Measurements from ENCODE around the gene TCTN1. TPM values are rescaled to one million over a fixed set of nuclear protein-coding genes. Genes with fewer than 3 reads are reported as not detected.

The TCTN1 gene
- total and polyA plus RNA-seq, 9 of the 15 experiments (the other 6 are each of a cell fraction or from before 2014, with no cell fraction given): 0.32 to 12.5 (median 4.0) TPM

- peak; percentile 52 for TF ChIP-seq NFIC (IDR thresholded peaks at IDR 0.05)
- TF ChIP-seq RBBP5 (IDR thresholded peaks at IDR 0.05; ENCODE audit: borderline replicate concordance, insufficient read depth, low read length, poor library complexity, severe bottlenecking): peak; percentile 50
- peak; percentile 72 for TF ChIP-seq MAFF (IDR thresholded peaks at IDR 0.05; ENCODE audit: low read length)
- TF ChIP-seq AFF1 (IDR thresholded peaks at IDR 0.05; ENCODE audit: low read depth in 1 of 2, partially characterized antibody in 2 of 2): peak; percentile 13 to 64
- no peak for TF ChIP-seq DACH1 (IDR thresholded peaks at IDR 0.05; ENCODE audit: partially characterized antibody)
- TF ChIP-seq DPF2 (IDR thresholded peaks at IDR 0.05): peak; percentile 93
- TF ChIP-seq SMAD4 (CRISPR knock-in tag; conservative IDR thresholded peaks at IDR 0.05): peak; percentile 71; the same call in 1 of the 2 replicates
- TF ChIP-seq ZNF77 (CRISPR knock-in tag; IDR thresholded peaks at IDR 0.05): no peak
- TF ChIP-seq ZNF639 (CRISPR knock-in tag; conservative IDR thresholded peaks at IDR 0.05 in 1 of 2, IDR thresholded peaks at IDR 0.05 in 1 of 2): peak in 1 of 2 experiments; percentile 66; a peak in 2 of 4 replicates
- TF ChIP-seq TRIM24 (IDR thresholded peaks at IDR 0.05): peak in 1 of 2 experiments; percentile 60; a peak in 2 of 4 replicates
- peak; percentile 64; the same call in 1 of the 2 replicates for TF ChIP-seq GABPB1 (CRISPR knock-in tag; IDR thresholded peaks at IDR 0.05)
- peak; percentile 73 for TF ChIP-seq SOX6 (IDR thresholded peaks at IDR 0.05)
- peak; percentile 21; the same call in 1 of the 2 replicates for TF ChIP-seq CREM (IDR thresholded peaks at IDR 0.05; ENCODE audit: low read depth)
- peak; percentile 92 for TF ChIP-seq SMARCE1 (IDR thresholded peaks at IDR 0.05)
- peak in 1 of 3 experiments; percentile 26 for TF ChIP-seq YY1 (IDR thresholded peaks at IDR 0.05; ENCODE audit: borderline replicate concordance in 1 of 3, control insufficient read depth in 1 of 3, extremely low read depth in 1 of 3, insufficient read depth in 3 of 3, insufficient read length in 1 of 3, insufficient replicate concordance in 2 of 3, low read depth in 1 of 3, low read length in 2 of 3)
- TF ChIP-seq CXXC5 (CRISPR knock-in tag; IDR thresholded peaks at IDR 0.05): peak; percentile 73
- TF ChIP-seq POLR2G (IDR thresholded peaks at IDR 0.05; ENCODE audit: low read depth, low read length): peak; percentile 56; the same call in 1 of the 2 replicates
- peak; percentile 59; the same call in 1 of the 2 replicates for TF ChIP-seq ZNF175 (CRISPR knock-in tag; IDR thresholded peaks at IDR 0.05; ENCODE audit: low read depth)
- no peak for TF ChIP-seq MECOM (CRISPR knock-in tag; IDR thresholded peaks at IDR 0.05)
- no peak for TF ChIP-seq ZNF717 (CRISPR knock-in tag; IDR thresholded peaks at IDR 0.05)
- peak; percentile 29 for TF ChIP-seq MEF2D (tag; conservative IDR thresholded peaks at IDR 0.05; ENCODE audit: low read depth)
- peak; percentile 31 for TF ChIP-seq CCNT2 (IDR thresholded peaks at IDR 0.05; ENCODE audit: borderline replicate concordance, extremely low read depth, insufficient read length, low read depth, low read length)
- TF ChIP-seq NCOA1 (IDR thresholded peaks at IDR 0.05; ENCODE audit: low read depth): 0 out of 2 replicates have a peak, but pooled peaks have one; percentile 54
These were observed 84.4 kb downstream of the TCTN1 start (continued) for GRCh38 chr12:110698171-110698902.
